Activated CD8-positive, alpha-beta memory T cell treated with anti-CD3 and anti-CD28 coated beads, Interleukin-2, amount 50 U/mL, for 24 hours (primary cell): ENCODE results near the gene SLCO4A1.

Experiments used
- DNase-seq: peaks from one replicate; pipeline ENCODE4 v3.0.0-alpha.2; 2020; ENCODE audit errors: extremely low read depth

The SLCO4A1 gene

GRCh38 chr20:62685781-62686555 is 43.7 kb downstream of the SLCO4A1 start:
- no peak for DNase-seq

- DNase-seq = no peak
Observed at GRCh38 chr20:62686869-62687830, 44.8 kb downstream of the SLCO4A1 start.

GRCh38 chr20:62688083-62688482 is 45.8 kb downstream of the SLCO4A1 start:
- DNase-seq = no peak

GRCh38 chr20:62688855-62689460 is 46.7 kb downstream of the SLCO4A1 start:
- no peak for DNase-seq

- no peak for DNase-seq
Observed at GRCh38 chr20:62689861-62690260, 47.6 kb downstream of the SLCO4A1 start.

GRCh38 chr20:62690261-62690820 is 48.0 kb downstream of the SLCO4A1 start:
- no peak for DNase-seq

- DNase-seq = no peak
Observed at GRCh38 chr20:62691487-62691886, 49.2 kb downstream of the SLCO4A1 start.

GRCh38 chr20:62692176-62692575 is 49.9 kb downstream of the SLCO4A1 start:
- no peak for DNase-seq

GRCh38 chr20:62692801-62693523 is 50.7 kb downstream of the SLCO4A1 start:
- DNase-seq = no peak

GRCh38 chr20:62693524-62693922 is 51.2 kb downstream of the SLCO4A1 start:
- DNase-seq = no peak

DNA sequence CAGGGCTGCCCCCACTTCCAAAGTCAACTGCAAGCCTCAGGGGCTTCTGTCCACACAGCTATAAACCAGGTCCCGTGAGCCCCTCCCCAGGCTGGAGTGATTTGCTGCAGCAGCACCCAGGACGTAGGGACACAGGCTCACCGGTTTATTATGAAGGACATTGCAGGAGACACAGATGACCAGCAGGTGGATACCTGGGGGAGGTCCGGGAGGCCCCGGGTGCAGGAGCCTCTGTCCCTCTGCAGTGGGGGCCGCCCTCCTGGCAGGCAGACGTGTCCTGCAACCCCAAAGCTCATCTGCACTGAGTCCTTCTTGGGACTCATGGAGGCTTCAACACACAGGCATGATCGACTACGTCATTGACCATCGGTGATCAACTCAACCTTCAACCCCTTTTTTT is 51.8 kb downstream of the SLCO4A1 start:
- DNase-seq = no peak

DNA sequence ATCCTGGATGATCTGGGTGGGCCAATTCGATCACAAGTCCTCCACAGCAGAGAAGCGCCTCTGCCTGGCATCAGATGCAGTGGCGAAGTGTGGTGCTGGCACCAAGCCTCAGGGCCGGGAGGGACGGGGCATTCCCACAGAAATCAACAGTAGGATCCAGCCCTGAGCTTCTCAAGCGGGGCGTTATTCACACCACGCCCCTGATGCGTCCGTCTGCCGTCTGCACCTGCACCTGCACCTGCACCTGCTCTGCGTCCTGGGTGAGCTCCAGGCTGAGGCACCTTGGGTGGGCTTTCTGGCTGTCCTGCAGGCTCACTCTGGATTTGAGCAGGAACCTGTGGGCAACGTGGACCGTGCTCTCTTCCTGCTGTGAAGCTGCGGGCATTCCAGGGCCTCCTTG is 52.6 kb downstream of the SLCO4A1 start:
- DNase-seq = no peak

DNA sequence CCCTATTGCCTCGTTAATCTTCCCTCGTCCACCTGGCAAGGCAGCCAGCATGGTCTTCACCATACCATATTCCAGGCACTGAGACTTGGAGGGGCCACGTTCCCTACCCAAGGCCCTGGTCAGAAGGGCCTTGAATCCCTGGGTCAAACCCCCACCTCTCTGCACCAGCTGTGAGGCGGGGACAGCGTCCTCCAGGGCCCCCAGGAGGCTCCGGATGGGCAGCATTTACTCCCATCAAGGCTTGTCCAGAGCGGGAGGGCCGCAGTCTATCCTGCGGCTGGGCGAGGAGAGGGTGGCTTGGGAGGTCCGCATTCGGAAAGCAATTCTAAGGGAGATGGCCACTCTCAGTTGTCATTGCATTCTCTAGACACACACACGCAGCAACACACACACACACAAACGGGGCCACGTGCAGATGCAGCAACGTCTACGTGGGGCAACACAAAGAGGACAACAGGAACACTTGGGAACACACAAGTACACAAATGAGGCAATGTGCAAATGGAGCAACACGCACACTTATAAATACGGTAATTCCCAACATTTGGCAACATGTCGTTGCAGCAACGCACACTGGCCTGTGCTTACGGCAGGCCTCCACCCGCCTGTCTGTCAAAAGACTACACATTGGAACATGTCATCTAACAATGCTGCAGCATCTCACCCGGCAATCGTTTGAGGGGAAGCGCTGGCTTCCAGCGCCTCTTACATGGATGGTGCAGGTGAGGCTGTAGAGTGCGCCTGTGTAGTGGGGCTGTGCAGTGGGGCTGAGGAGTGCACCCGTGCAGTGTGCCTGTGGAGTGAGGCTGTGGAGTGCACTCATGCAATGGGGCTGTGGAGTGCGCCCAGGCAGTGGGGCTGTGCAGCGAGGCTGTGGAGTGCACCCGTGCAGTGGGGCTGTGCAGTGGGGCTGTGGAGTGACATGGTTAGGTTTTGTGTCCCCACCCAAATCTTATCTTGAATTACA is 53.4 kb downstream of the SLCO4A1 start:
- no peak for DNase-seq

DNA sequence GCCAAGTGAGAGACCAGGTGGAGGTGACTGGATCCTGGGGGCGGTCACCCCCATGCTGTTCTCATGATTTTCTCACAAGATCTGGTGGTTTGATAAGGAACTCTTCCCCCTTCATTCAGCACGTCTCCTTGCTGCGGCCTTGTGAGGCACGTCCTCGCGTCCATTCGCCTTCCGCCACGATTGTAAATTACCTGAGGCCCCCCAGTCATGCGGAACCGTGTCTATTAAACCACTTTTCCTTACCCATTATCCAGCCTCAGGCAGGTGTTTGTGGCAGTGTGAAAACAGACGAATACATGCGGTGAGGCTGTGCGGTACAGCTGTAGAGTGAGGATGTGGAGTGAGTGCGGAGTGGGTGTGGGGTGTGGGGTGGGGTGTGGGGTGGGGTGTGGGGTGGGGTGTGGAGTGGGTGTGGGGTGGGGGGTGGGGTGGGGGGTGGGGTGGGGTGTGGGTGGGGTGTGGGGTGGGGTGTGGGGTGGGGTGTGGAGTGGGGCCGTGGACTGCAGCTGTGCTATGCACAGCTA is 54.2 kb downstream of the SLCO4A1 start:
- DNase-seq = no peak

- no peak for DNase-seq
Observed at GRCh38 chr20:62696989-62697388, 54.7 kb downstream of the SLCO4A1 start.

DNA sequence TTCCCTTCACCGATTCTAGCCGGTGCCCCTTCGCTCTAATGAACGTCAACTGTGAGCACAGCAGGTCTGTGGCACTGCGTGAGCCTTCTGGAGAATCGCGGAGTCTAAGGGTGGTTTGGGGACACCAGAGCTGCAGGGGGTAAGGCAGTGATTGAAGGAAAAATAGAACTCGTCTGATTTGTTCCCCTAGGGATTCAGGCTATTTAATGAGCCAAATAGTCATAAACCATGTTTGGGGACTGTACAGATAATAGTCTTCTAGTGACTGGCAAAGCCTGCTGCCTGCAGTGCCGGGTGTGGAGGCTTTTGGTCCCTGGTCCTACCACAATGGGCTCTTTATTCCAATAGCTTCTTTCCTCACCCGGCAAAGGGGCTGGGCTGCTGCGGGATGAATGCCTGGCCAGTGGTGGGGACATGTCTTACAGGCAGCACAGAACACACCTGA is 55.2 kb downstream of the SLCO4A1 start:
- DNase-seq = no peak

DNA sequence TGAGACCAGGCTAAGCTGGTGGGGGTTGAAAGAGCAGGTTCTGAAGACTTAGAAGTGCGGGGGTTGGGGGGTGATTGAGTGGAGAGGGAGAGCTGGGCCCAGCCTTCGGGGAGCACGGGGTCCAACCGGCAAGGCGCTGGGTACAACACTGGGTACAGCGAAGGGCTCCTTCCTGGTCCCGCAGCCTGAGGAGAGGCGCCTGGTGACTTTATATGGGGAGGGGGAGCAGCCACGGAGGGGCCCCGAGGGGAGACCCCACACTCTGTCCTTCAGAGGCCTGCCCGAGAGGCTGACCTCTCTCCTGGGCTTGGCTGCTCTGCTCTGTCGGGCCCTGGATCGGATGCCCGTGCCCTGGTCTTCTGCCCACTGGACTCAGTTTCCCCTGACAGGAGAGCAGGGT is 55.9 kb downstream of the SLCO4A1 start:
- DNase-seq = no peak

- DNase-seq = no peak
Observed at GRCh38 chr20:62699296-62699695, 57.0 kb downstream of the SLCO4A1 start.

DNA sequence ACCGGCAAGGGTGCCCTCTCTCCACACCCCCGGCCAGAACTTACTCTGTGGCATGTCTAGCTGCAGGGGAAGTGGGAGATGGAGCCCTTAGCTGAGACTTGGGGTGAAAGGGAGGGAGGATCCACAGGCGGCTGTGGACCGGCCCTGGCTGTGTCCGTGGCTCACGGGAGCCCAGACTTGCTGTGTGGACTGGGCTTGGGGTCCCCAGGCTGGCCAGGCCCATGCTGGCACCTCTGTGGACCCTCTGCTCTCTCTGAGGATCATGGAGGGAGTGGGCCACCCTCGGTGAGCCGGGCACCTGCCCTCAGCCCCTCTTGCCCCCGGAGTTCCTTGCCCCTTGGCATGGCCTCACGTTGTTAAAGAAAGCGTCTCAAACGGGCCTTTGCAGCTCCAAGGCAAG is 57.4 kb downstream of the SLCO4A1 start:
- no peak for DNase-seq
